GM12865 (cell line): ENCODE results near the gene C19orf73.

Experiments
- DNase-seq: peaks from one replicate; pipeline ENCODE4 v3.0.0; 2010; ENCODE audit warnings: low read depth
- H3K4me3 ChIP-seq: 2 replicates; pipeline ENCODE4 v1.5.1; 2011; ENCODE audit warnings: mild to moderate bottlenecking, low read depth, low read length, control low read depth
- TF ChIP-seq, protein P1 (sequence below): IDR thresholded peaks from 2 replicates; pipeline ENCODE4 v1.5.1; 2011; ENCODE audit warnings: low read length, control low read depth, low read depth, inconsistent platforms; ENCODE audit not compliant: insufficient read depth; ENCODE audit errors: missing control alignments

The C19orf73 gene

DNA sequence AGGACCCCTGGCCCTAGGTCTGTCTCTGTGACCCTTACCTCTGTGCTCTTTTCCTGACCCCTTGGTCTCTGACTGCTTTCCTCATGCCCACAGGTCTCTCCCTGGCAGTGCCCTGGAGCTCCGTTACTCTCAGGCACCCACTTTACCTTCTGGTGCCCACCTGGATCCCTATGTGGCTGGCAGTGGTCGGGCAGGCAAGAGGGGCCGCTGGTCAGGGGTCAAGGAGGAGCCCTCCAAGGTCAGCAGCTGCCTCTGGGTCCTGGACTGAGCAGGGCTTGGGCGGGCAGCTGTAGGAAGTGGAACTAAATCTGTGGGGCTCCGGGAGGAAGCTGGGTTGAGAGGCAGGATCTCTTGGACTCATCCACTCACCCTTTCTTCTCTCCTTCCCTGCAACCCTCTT is 16.7 kb upstream of the C19orf73 start:
- TF ChIP-seq, protein P1, sequence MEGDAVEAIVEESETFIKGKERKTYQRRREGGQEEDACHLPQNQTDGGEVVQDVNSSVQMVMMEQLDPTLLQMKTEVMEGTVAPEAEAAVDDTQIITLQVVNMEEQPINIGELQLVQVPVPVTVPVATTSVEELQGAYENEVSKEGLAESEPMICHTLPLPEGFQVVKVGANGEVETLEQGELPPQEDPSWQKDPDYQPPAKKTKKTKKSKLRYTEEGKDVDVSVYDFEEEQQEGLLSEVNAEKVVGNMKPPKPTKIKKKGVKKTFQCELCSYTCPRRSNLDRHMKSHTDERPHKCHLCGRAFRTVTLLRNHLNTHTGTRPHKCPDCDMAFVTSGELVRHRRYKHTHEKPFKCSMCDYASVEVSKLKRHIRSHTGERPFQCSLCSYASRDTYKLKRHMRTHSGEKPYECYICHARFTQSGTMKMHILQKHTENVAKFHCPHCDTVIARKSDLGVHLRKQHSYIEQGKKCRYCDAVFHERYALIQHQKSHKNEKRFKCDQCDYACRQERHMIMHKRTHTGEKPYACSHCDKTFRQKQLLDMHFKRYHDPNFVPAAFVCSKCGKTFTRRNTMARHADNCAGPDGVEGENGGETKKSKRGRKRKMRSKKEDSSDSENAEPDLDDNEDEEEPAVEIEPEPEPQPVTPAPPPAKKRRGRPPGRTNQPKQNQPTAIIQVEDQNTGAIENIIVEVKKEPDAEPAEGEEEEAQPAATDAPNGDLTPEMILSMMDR, result no peak
- DNase-seq, result no peak
- no peak overlapping the region for H3K4me3 ChIP-seq

DNA sequence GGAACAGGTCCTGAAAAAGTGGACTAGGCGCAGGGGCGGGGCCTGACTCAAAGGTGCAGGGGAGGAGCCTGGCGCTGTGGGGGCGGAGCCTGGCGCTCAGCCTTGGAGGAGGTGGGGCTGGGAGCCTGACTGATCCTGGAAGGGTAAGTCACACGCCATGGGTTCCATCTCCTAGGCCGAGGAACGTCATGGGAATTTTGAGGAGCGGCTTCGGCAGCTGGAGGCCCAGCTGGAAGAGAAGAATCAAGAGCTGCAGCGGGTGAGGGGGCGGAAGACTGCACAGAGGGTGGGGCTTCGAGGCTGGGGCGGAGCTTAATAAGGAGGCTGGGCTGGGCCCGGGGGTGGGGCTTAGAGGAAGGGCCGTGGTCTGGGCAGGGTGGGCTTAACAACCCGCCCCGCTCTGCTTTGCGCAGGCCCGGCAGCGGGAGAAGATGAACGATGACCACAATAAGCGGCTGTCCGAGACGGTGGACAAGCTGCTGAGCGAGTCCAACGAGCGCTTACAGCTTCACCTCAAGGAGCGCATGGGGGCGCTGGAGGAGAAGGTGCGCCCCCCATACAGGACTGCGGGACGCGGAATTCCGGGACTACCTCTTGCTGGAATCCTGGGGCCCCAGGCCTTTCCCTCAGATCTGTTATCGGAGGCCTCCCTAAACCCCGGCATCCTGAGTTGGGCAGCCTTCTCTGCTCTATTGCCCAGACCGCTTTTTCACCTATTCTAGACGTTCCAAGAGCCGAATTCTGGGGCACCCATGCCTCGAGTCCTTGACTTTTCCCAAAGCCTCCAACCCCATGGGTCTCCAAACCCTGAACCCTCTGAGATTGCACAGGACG is 14.9 kb upstream of the C19orf73 start:
- no peak overlapping the region for H3K4me3 ChIP-seq
- TF ChIP-seq, protein P1, result no peak
- DNase-seq, result no peak

DNA sequence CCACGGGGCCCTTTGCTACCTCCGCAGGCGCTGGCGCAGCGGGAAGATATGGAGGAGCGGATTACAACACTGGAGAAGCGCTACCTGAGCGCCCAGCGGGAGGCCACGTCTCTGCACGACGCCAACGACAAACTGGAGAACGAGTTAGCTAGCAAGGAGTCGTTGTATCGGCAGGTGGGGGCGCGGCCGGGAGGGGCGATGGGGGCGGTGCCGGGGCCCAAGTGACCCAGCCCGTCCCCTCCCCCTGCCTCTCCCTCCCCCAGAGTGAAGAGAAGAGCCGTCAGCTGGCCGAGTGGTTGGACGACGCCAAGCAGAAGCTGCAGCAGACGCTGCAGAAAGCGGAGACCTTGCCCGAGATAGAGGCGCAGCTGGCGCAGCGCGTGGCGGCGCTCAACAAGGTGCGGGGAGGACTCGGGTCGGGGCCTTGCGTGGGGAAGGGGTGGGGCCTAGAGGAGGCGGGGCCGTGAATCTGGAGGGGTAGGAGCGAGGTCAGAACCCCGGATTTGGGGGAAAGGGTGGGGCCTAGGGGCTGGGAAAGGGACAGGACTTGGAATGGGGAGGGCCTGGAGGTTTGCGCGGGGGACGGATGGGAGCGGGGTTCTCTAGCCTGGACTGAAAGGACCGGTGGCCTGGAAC is 14.1 kb upstream of the C19orf73 start:
- TF ChIP-seq, protein P1, result no peak
- no peak overlapping the region for H3K4me3 ChIP-seq
- no peak for DNase-seq

DNA sequence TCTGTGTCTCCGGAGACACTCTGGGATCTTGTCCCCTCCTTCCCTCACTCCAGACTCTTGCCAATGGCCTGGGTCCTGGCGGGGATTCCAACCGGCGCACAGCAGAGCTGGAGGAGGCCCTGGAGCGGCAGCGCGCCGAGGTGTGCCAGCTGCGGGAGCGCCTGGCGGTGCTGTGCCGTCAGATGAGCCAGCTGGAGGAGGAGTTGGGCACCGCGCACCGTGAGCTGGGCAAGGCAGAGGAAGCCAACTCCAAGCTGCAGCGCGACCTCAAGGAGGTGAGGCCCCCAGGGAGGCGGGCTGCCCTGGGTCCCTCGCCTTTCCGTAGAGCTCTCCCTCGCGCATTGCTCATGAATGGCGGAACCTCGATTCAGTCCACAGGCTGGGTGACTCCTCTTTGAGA is 11.4 kb upstream of the C19orf73 start:
- no peak for DNase-seq
- H3K4me3 ChIP-seq, result no peak overlapping the region
- TF ChIP-seq, protein P1, result no peak

DNA sequence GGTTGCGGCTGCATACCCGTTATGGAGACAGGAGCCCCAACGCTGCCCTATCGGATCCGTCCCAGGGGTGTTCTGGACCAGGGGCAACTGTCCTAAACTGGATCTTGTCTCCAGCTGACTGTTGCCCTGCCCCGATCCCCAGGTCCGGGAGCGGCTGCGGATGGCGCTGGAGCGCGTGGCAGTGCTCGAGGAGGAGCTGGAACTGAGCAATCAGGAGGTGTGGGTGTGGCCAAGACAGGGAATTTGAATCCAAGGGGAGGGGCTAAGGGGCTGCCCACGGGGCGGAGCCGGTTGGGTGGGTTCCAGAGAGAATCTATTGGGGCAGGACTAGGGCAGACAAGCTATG is 10.3 kb upstream of the C19orf73 start:
- DNase-seq, result no peak
- TF ChIP-seq, protein P1, result no peak

DNA sequence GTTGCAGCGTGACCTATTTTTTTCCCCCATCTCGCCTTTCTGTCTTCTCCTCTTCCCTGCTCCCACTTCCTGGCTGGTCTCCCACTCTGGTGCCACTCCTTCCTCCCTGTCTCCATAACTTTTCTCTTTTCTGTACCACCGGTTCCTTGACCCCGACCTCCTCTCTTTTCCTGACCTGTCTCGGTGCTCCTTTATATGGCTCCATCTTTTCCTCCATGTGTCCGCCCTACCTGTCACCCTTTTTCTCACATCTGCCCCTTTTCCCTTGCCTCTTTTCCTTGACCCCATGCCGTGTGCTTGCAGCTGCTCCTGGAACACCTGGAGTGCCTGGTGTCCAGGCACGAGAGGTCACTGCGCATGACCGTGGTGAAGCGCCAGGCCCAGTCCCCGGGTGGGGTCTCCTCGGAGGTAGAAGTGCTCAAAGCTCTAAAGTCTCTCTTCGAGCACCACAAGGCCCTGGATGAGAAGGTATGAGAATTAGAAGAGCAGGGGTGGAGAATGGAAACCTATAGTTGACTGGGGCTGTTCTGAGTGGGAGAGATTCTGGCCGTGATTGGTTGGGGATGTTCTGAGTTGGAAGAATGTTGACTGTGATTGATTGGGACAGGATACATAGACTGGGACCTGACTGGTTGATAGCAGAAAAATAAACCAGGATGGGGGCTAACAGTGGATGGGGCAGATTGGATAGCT is 9.7 kb upstream of the C19orf73 start:
- H3K4me3 ChIP-seq, result peak overlapping the region; percentile 54

More for the DNA sequence above, 10.3 kb upstream of the C19orf73 start:
- H3K4me3 ChIP-seq, result no peak overlapping the region

More for the DNA sequence above, 9.7 kb upstream of the C19orf73 start:
- TF ChIP-seq, protein P1, result no peak
- no peak for DNase-seq
